Stimulated activated CD8-positive, alpha-beta memory T cell treated with anti-CD3 and anti-CD28 coated beads, Interleukin-15, amount 100 ng/mL, for 4 hours (primary cell): ENCODE data around the gene SEC14L6.
"Not testable (repeated sequence)": the region's sequence is repeated elsewhere in the genome, so short reads cannot be mapped to it uniquely, and the experiment has no call there.

Source experiments
- DNase-seq, 2 donors: peaks; one replicate each; pipeline ENCODE4 v3.0.0-alpha.2; 2020; ENCODE audit warnings: low read depth in 2 of 2

Gene SEC14L6

GRCh38 chr22:30566125-30566524, 19.6 kb upstream of the SEC14L6 start:
- no peak for DNase-seq

- DNase-seq: no peak
Observed at GRCh38 chr22:30565341-30565740, 18.8 kb upstream of the SEC14L6 start.

GRCh38 chr22:30564761-30565119, 18.2 kb upstream of the SEC14L6 start:
- DNase-seq: no peak

- DNase-seq: no peak
Observed at GRCh38 chr22:30564045-30564760, 17.7 kb upstream of the SEC14L6 start.

DNA sequence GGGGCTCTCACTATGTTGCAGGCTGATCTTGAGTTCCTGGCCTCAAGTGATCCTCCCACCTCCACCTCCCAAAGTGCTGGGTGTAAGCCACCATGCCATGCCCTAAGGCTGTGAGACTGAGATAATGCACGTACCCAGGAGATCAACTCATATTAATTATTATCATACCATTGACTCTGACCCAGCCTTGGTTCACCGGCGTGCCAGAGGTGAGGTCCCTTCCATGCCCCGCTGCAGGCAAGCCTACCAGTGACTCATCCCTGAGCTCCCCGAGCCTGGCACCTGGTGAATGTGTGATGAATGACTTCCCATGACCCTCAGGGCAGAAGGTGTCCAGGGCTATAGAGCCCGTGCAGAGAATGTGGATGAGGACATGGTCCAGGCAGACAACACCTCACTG, 15.8 kb upstream of the SEC14L6 start:
- no peak for DNase-seq

DNA sequence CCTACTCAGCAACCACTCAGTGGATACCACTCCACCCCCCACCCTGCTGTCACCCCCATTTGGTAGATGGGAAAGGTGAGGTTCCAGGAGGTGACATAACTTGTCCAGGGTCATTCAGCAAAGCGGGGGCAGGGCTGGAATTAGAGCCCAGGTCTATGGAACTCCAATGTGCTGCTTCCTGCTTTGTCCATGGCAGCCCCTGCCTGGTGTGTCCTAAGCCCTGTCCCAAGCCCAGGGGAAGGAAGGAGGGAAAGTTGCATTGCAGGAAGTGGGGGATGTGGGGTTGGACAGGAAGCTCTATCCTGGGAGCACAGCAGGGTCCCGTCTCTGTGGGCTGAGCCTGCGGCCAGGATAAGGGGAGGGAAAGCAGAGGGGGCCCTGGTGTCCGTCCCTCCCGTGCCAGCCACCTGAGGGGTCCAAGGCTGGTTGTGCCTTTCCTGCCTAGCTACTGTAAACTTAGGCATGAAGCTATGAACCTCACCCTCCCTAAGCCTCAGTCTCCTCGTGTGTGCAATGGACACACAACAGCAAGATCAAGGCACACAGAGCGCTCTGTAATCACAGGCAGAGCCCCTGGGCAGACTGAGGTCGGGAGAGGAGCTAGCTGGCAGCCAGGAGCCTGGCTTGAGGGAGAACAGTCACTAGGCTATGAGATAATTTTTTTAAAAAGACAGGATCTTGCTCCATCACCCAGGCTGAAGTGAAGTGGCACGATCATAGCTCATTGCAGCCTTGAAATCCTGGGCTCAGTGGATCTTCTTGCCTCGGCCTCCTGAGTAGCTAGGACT, 15.1 kb upstream of the SEC14L6 start:
- DNase-seq: no peak

GRCh38 chr22:30560643-30561202, 14.2 kb upstream of the SEC14L6 start:
- not testable (repeated sequence) for DNase-seq

DNA sequence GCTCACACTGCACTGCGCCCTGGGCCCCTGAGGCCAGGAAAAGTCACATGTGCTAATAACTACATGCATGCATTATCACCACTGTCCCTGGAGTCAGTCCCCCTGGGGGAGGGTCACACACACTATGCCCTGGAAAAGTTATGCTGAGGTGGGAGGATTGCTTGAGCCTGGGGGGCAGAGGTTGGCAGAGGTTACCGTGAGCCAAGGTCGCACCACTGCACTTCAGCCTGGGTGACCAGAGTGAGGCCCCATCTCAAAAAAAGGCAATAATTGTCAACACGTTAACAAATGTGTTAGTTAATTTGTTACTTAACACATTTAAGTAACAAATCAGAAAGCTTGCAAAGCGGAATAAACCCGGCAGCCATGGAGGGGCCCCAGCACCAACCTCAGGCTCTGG, 13.3 kb upstream of the SEC14L6 start:
- no peak for DNase-seq

DNA sequence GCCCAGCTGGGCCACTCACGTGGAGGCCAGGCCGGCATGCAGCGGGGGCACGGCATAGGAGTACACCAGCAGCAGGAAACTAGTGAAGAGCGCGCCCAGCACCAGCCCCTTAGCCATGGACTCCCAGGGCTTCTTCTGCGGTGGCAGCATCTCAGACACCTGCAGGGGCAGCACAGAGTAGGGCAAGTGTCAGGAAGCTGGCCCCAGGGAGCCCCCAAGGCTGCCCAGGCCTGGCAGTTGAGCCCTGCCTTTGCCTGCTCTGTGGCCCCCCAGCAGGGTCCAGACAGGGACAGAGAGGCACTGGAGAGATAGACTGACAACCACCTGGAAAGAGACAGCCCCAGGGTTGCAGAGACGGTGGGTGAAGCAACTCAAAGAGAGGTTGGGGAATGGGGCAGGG, 10.7 kb upstream of the SEC14L6 start:
- no peak for DNase-seq

- no peak for DNase-seq
Observed at GRCh38 chr22:30556388-30556787, 9.8 kb upstream of the SEC14L6 start.

DNA sequence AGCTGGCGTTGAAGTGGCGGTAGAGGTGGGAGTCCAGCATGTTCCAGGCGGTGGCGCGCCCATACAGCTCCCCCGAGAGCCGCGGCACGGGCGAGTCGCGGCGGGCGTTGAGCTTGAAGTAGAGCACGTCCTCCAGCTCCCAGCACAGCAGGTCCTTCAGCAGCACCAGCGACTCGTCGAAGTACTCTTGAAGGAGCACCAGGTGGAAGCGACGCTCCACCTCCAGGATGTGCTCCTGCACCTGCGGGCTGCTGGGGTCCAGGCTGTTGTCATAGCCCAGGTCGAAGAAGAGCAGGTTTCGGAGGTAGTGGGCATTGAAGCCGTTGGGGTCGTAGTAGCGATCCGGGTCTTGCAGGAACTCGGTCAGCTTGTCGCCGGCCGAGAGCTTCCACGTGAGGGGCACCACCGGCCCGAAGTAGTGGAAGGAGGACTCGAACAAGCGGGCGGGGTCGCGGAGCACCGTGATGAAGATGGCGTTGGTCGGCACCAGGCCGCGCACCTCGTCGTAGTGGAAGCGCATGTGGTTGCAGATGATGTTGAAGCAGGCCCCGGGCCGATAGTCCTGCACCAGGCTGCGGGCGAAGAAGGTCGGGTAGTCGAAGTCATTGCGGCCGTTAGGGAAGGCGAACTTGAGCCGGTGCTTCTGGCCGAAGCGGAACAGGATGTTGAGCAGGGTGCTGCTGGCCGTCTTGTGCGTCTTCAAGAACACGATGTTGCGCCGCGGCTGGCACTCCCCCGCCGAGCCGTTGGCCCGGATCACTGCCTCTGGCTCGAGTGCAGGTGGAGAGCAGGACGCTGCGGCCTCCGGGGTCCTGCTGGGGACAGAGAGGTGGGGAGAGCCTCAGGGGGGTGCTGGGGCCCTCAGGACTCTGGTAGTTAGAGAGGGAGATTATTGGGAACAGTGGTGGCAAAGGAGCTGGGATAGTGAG, 9.0 kb upstream of the SEC14L6 start:
- no peak for DNase-seq

DNA sequence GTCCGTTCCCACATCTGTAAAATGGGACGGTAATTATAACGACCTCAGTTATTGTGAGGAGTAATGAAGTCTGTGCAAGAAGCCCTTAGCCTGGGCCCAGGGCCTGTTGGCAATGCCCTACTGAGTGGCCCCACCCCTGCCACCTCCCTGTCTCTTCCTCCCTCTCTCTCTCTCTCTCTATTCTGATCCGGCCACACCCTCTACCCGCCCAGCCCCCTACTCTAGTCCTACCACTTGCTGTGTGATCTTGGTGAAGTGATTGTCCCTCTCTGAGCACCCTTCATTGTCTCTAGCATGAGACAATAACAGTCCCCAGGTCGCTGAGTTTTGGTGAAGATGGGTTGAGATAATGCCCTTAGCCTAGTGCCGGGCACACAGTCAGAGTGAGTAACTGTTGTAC, 7.4 kb upstream of the SEC14L6 start:
- DNase-seq: no peak

DNA sequence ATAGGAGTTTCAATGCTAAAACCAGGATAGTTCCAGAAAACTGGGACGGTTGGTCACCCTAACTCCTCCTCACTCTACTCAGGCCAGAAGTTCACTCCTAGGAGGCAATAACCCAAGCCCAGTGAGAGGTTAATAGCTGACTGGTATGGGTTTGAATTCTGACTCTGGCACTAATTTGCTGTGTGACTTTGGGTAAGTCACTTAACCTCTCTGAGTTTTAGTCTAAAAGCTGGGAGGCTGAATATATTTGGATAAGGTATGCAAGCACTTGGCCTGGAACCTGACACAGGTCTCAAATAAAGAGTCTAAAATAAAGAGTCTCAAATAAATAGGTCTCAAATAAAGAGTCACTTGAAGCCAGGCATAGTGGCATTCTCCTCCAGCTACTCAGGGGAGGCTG, 6.2 kb upstream of the SEC14L6 start:
- no peak for DNase-seq

DNA sequence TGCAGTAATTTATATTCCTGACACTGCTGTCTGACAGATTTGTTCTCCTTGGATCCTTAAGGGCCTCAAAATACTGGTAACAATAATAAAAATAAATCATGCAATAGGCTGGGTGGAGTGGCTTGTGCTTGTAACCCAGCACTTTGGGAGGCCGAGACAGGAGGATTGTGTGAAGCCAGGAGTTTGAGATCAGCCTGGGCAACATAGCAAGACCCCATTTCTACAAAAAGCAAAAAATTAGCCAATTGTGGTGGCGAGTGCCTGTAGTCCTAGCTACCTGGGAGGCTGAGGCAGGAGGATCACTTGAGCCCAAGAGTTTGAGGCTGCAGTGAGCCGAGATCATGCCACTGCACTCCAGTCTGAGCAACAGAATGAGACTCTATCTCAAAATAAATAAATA, 5.3 kb upstream of the SEC14L6 start:
- not testable (repeated sequence) for DNase-seq

GRCh38 chr22:30547188-30547587, 647 bp upstream of the SEC14L6 start:
- DNase-seq: no peak

DNA sequence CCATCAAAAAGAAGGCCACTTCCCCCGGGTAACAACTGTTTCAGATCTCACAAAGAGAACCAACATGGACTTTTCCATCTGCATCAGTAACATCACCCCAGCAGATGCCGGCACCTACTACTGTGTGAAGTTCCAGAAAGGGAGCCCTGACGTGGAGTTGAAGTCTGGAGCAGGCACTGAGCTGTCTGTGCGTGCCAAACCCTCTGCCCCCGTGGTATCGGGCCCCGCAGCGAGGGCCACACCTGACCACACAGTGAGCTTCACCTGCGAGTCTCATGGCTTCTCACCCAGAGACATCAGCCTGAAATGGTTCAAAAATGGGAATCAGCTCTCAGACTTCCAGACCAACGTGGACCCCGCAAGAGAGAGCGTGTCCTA, 3.7 kb downstream of the SEC14L6 start:
- DNase-seq: no peak

- no peak for DNase-seq
Observed at GRCh38 chr22:30541961-30542810, 4.4 kb downstream of the SEC14L6 start.

DNA sequence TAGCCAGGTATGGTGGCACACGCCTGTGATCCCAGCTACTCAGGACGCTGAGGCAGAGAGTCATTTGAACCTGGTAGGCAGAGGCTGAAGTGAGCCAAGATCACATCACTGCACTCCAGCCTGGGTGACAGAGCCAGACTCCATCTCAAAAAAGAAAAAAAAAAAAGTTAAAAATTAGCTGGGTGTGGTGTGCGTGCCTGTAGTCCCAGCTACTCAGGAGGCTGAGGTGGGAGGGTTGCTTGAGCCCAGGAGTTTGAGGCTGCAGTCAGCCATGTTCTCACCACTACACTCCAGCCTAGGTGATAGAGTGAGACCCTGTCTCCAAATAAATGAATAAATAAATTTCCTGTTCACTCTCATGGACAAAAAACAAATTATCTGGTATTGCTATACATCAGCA, 5.0 kb downstream of the SEC14L6 start:
- DNase-seq: not testable (repeated sequence)

DNA sequence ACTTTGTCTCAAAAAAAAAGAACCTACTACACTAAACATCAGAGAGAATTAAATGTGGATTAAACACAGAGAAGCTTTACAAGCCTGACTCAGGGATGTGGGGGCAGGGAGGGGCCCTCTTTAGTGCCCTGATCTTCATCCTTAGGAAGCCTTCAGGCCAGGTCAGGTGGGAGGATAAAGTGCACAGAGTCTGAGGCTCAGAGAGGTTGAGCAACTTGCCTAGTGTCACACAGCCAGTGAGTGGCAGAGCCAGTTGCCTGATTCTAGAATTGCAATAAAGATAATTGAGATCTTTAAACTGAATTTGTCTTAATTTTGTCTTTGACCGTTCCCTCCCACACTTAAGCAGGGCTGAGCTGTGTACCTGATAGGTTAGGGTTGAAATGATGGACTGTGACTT, 7.2 kb downstream of the SEC14L6 start:
- DNase-seq: no peak

DNA sequence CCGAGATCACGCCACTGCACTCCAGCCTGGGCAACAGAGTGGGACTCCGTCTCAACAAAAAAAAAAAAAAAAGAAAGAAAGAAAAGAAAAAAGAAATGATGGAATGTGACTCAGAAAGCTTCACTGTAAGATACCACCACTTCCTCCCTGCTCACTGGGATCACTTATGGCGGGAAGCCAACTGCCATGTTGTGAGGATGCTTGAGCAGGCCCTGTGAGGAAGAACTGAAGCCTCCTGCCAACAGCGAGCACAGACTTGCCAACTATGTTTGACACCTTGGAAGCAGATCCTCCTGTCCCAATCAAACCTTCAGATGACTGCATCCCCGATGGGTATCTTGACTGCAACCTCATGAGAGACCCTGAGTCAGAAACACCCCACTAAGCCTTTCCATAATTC, 8.3 kb downstream of the SEC14L6 start:
- DNase-seq: no peak

GRCh38 chr22:30537083-30537731, 9.3 kb downstream of the SEC14L6 start:
- no peak for DNase-seq
